HEK293 (cell line): Measurements from ENCODE around the gene MMP19.
A peak's percentile ranks its signal among the peaks of the same experiment; 100 is the strongest.

Experiments
- CTCF ChIA-PET: fragments of 350-600 bp; formaldehyde crosslinking; extraction: SDS; loops from one replicate; lab custom pipeline; 2021; ENCODE audit warnings: antibody characterized with exemption; lab: Yijun Ruan, JAX
- POLR2A ChIA-PET: fragments of 300-600 bp; formaldehyde crosslinking; extraction: SDS; loops from one replicate; lab custom pipeline; 2020; ENCODE audit warnings: antibody characterized with exemption, inconsistent platforms; lab: Yijun Ruan, JAX
- H3K27ac ChIP-seq: fragments of 200-500 bp; sonication (Bioruptor generic); 2 replicates; pipeline ENCODE4 v1.5.1; 2014; ENCODE audit warnings: low read depth, low read length, control low read depth, inconsistent platforms; ENCODE audit errors: extremely low read depth
- H3K36me3 ChIP-seq, 2 experiments: fragments of 200-500 bp in 1 of 2; sonication (Bioruptor generic) in 1 of 2; 1 replicate in 1 of 2; 2 replicates in 1 of 2; pipeline ENCODE4 v1.5.1; 2014 to 2017; ENCODE audit warnings: inconsistent platforms in 2 of 2, low read length in 2 of 2; ENCODE audit not compliant: control insufficient read depth in 2 of 2, insufficient read depth in 1 of 2
- H3K4me1 ChIP-seq: fragments of 200-500 bp; sonication (Bioruptor generic); 2 replicates; pipeline ENCODE4 v1.5.1; 2014; ENCODE audit warnings: mild to moderate bottlenecking, low read length, inconsistent platforms; ENCODE audit not compliant: control insufficient read depth, insufficient read depth
- H3K4me3 ChIP-seq: 2 replicates; pipeline ENCODE4 v1.5.1; 2011; ENCODE audit warnings: low read depth, mild to moderate bottlenecking, control low read depth, low read length, moderate library complexity
- H3K9me3 ChIP-seq: fragments of 200-500 bp; sonication (Bioruptor generic); 2 replicates; pipeline ENCODE4 v1.5.1; 2014; ENCODE audit warnings: low read depth, low read length, inconsistent platforms; ENCODE audit not compliant: control insufficient read depth, insufficient read depth
- HOXD13 ChIP-seq: sonication (generic); formaldehyde crosslinking; IDR thresholded peaks from 2 replicates; pipeline ENCODE4 v1.8.0; 2022; ENCODE audit warnings: missing genetic modification reagents, borderline replicate concordance
- IKZF3 ChIP-seq: fragments of 450-650 bp; IDR thresholded peaks from 2 replicates; pipeline ENCODE4 v1.5.0; 2018; ENCODE audit warnings: missing biosample characterization, mild to moderate bottlenecking, missing genetic modification characterization, moderate library complexity
- KLF9 ChIP-seq: fragments of 450-650 bp; formaldehyde crosslinking; IDR thresholded peaks from 2 replicates; pipeline ENCODE4 v1.5.1; 2016; ENCODE audit warnings: missing biosample characterization, missing genetic modification characterization, low read depth
- MYNN ChIP-seq: fragments of 450-650 bp; formaldehyde crosslinking; IDR thresholded peaks from 2 replicates; pipeline ENCODE4 v1.5.1; 2016; ENCODE audit warnings: missing biosample characterization, missing genetic modification characterization, borderline replicate concordance
- MZF1 ChIP-seq: fragments of 450-650 bp; formaldehyde crosslinking; IDR thresholded peaks from 2 replicates; pipeline ENCODE4 v1.5.1; 2017; ENCODE audit warnings: missing biosample characterization, missing genetic modification characterization, borderline replicate concordance
- ZBTB17 ChIP-seq: fragments of 450-650 bp; formaldehyde crosslinking; IDR thresholded peaks from 2 replicates; pipeline ENCODE4 v1.5.1; 2016; ENCODE audit warnings: missing biosample characterization, missing genetic modification characterization
- ZBTB20 ChIP-seq: fragments of 450-650 bp; formaldehyde crosslinking; IDR thresholded peaks from 2 replicates; pipeline ENCODE4 v1.5.1; 2016; ENCODE audit warnings: missing biosample characterization, missing genetic modification characterization
- ZIC2 ChIP-seq: fragments of 450-650 bp; formaldehyde crosslinking; IDR thresholded peaks from 2 replicates; pipeline ENCODE4 v1.5.1; 2016; ENCODE audit warnings: missing biosample characterization, missing genetic modification characterization
- ZNF112 ChIP-seq: fragments of 450-650 bp; formaldehyde crosslinking; IDR thresholded peaks from 2 replicates; pipeline ENCODE4 v1.5.0; 2017; ENCODE audit warnings: missing biosample characterization, missing genetic modification characterization
- ZNF16 ChIP-seq: fragments of 450-650 bp; formaldehyde crosslinking; IDR thresholded peaks from 2 replicates; pipeline ENCODE4 v1.5.1; 2016; ENCODE audit warnings: low read depth, missing biosample characterization, missing genetic modification characterization
- ZNF221 ChIP-seq: fragments of 450-650 bp; formaldehyde crosslinking; IDR thresholded peaks from 2 replicates; pipeline ENCODE4 v1.5.1; 2017; ENCODE audit warnings: missing biosample characterization, missing genetic modification characterization, borderline replicate concordance
- ZNF23 ChIP-seq: fragments of 450-650 bp; formaldehyde crosslinking; IDR thresholded peaks from 2 replicates; pipeline ENCODE4 v1.5.1; 2016; ENCODE audit warnings: missing biosample characterization, missing genetic modification characterization, borderline replicate concordance
- ZNF398 ChIP-seq: fragments of 450-650 bp; formaldehyde crosslinking; IDR thresholded peaks from 2 replicates; pipeline ENCODE4 v1.5.1; 2017; ENCODE audit warnings: missing biosample characterization, missing genetic modification characterization
- ZNF426 ChIP-seq: fragments of 450-650 bp; formaldehyde crosslinking; IDR thresholded peaks from 2 replicates; pipeline ENCODE4 v1.5.1; 2017; ENCODE audit warnings: missing biosample characterization, missing genetic modification characterization, mild to moderate bottlenecking, inconsistent platforms, moderate library complexity
- ZNF449 ChIP-seq: fragments of 450-650 bp; formaldehyde crosslinking; IDR thresholded peaks from 2 replicates; pipeline ENCODE4 v1.5.1; 2017; ENCODE audit warnings: missing biosample characterization, mild to moderate bottlenecking, missing genetic modification characterization, moderate library complexity
- ZNF473 ChIP-seq: fragments of 450-650 bp; formaldehyde crosslinking; IDR thresholded peaks from 2 replicates; pipeline ENCODE4 v1.5.1; 2017; ENCODE audit warnings: missing biosample characterization, missing genetic modification characterization
- ZNF529 ChIP-seq: fragments of 450-650 bp; formaldehyde crosslinking; IDR thresholded peaks from 2 replicates; pipeline ENCODE4 v1.5.1; 2017; ENCODE audit warnings: missing genetic modification characterization, missing biosample characterization; ENCODE audit not compliant: insufficient replicate concordance
- ZNF664 ChIP-seq: fragments of 450-650 bp; formaldehyde crosslinking; IDR thresholded peaks from 2 replicates; pipeline ENCODE4 v1.5.1; 2016; ENCODE audit warnings: missing biosample characterization, missing genetic modification characterization
- ZNF837 ChIP-seq: fragments of 450-650 bp; formaldehyde crosslinking; IDR thresholded peaks from 2 replicates; pipeline ENCODE4 v1.5.1; 2016; ENCODE audit warnings: missing biosample characterization, missing genetic modification characterization
- ZNF843 ChIP-seq: fragments of 450-650 bp; formaldehyde crosslinking; IDR thresholded peaks from 2 replicates; pipeline ENCODE4 v1.5.1; 2016; ENCODE audit warnings: missing biosample characterization, missing genetic modification characterization
- TF ChIP-seq, protein P1 (sequence below): fragments of 450-650 bp; formaldehyde crosslinking; IDR thresholded peaks from 2 replicates; pipeline ENCODE4 v1.5.1; 2016; ENCODE audit warnings: missing biosample characterization, missing genetic modification characterization
- TF ChIP-seq, protein P2 (sequence below): fragments of 450-650 bp; formaldehyde crosslinking; IDR thresholded peaks from 2 replicates; pipeline ENCODE4 v1.5.1; 2017; ENCODE audit warnings: missing biosample characterization, missing genetic modification characterization
- TF ChIP-seq, protein P3 (sequence below): IDR thresholded peaks from 2 replicates; pipeline ENCODE4 v1.6.1; 2011; ENCODE audit warnings: mild to moderate bottlenecking, low read depth, low read length, borderline replicate concordance

Gene MMP19

DNA sequence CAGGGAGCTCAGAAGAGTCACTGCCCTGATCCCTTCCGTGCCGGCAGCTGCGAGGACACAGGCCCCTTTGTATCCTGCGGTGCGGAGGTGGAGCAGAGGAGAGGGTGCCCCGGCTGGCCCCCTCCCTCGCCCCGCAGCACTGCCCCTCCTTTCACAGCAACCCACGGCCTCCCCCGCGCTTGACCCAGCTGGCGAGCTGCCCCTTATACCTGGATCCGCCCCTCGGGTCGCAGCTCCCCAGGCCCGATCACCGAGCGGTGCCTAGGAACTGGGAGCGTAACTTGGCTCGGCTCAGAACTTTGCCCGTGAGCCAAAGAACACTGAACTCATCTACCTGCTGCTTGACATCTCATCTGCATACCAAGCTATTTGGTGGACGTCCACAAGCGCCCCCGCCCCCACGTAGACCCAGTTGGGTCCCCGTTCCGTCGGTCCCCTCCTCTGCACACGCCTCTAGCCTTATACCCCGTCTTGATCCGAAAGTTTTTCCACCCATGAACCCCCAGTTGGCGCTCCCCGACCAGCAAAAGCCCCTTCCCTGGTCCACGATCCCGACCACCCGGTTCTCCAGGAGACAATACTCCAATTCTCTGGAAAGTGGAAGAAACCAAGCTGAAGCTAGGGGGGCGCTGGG lies 12.7 kb downstream of the MMP19 start (continued):
- TF ChIP-seq ZIC2 (tag by site-specific recombination) (peak; percentile 87), HOXD13 (CRISPR knock-in tag) (no peak), ZBTB20 (tag by site-specific recombination) (peak; percentile 12; the same call in 1 of the 2 replicates), MZF1 (tag by site-specific recombination) (no peak)

DNA sequence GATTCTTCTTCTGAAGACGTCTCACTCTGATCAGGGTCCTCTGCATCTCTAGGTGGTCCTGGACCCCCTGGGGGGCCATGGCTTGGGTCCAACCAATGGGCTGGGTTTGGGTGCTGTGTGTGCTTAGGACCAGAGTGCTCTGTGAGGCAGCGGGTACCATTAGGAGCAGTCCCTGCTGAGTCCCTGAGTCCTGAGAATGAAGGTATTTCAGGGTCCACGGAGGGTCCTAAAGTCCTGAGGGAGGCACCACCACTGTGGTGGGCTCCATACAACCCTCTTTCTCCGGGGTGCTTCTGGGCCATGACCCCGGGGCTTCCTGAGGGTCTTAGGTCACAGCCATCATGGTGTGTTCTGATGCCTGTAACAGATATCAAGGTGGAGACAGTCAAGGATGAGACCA lies 14.4 kb downstream of the MMP19 start:
- H3K4me3 ChIP-seq: no peak overlapping the region
- TF ChIP-seq ZNF112 (tag by site-specific recombination) (no peak), ZIC2 (tag by site-specific recombination) (no peak)
- TF ChIP-seq, protein P1, sequence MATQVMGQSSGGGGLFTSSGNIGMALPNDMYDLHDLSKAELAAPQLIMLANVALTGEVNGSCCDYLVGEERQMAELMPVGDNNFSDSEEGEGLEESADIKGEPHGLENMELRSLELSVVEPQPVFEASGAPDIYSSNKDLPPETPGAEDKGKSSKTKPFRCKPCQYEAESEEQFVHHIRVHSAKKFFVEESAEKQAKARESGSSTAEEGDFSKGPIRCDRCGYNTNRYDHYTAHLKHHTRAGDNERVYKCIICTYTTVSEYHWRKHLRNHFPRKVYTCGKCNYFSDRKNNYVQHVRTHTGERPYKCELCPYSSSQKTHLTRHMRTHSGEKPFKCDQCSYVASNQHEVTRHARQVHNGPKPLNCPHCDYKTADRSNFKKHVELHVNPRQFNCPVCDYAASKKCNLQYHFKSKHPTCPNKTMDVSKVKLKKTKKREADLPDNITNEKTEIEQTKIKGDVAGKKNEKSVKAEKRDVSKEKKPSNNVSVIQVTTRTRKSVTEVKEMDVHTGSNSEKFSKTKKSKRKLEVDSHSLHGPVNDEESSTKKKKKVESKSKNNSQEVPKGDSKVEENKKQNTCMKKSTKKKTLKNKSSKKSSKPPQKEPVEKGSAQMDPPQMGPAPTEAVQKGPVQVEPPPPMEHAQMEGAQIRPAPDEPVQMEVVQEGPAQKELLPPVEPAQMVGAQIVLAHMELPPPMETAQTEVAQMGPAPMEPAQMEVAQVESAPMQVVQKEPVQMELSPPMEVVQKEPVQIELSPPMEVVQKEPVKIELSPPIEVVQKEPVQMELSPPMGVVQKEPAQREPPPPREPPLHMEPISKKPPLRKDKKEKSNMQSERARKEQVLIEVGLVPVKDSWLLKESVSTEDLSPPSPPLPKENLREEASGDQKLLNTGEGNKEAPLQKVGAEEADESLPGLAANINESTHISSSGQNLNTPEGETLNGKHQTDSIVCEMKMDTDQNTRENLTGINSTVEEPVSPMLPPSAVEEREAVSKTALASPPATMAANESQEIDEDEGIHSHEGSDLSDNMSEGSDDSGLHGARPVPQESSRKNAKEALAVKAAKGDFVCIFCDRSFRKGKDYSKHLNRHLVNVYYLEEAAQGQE (tag by site-specific recombination): no peak
- peak overlapping the region; percentile 12; the same call in 1 of the 2 replicates for H3K27ac ChIP-seq
- peaks cover 12% of the 10 kb centered on the region for H3K4me1 ChIP-seq
- ChIA-PET POLR2A (interaction anchor here (1.4 to 3.2 kb wide), 4 partner anchors 10 to 99 kb away, joined by 3 to 170 read pairs (median 22); partner anchors contain the start of genes ORMDL2, PYM1 and SARNP), CTCF (no interaction called here)
- H3K36me3 ChIP-seq: peaks cover 4 to 28% of the 10 kb centered on the region in 2 experiments; a peak in 2 of 3 replicates
- no peaks in the 10 kb centered on the region for H3K9me3 ChIP-seq

DNA sequence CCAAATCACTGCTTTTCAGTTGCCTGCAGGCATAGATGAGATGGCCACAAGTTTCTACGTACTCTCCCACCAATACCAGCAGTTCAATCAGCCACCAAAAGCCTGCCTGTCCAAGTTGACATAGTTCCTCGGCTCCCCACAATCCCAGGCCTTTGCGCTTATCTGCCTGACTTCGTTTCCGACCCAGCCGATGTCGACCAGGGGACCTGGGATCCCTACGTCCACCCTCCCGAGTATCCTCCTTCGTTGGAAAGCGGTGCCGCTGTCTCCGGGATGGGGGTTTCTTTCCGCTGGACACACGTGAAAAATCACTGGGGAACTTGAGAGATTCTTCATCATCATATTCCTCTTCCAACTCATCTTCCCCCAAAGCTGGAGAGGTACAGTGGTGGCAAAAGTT lies 14.9 kb downstream of the MMP19 start:
- peaks cover 12% of the 10 kb centered on the region for H3K4me1 ChIP-seq
- no peaks in the 10 kb centered on the region for H3K9me3 ChIP-seq
- H3K4me3 ChIP-seq: no peak overlapping the region
- ChIA-PET POLR2A (interaction anchor here (2.1 kb wide), 1 partner anchor 10 kb away, joined by 23 read pairs; the partner anchor contains the start of genes ORMDL2 and SARNP), CTCF (no interaction called here)
- peaks cover 6 to 33% of the 10 kb centered on the region in 2 experiments for H3K36me3 ChIP-seq
- H3K27ac ChIP-seq: peak overlapping the region; percentile 12; the same call in 1 of the 2 replicates
- TF ChIP-seq ZNF473 (no peak), ZNF221 (tag by site-specific recombination) (no peak), ZNF398 (tag by site-specific recombination) (no peak), KLF9 (tag by site-specific recombination) (no peak), ZNF449 (tag by site-specific recombination) (no peak), ZNF23 (tag by site-specific recombination) (no peak), IKZF3 (tag by site-specific recombination) (no peak), ZNF837 (tag by site-specific recombination) (no peak), ZNF664 (tag by site-specific recombination) (no peak), ZNF426 (tag by site-specific recombination) (no peak), ZBTB17 (tag by site-specific recombination) (no peak), ZNF16 (no peak), MYNN (tag by site-specific recombination) (no peak), ZNF529 (tag by site-specific recombination) (no peak), ZNF843 (tag by site-specific recombination) (no peak)
- TF ChIP-seq, protein P2, sequence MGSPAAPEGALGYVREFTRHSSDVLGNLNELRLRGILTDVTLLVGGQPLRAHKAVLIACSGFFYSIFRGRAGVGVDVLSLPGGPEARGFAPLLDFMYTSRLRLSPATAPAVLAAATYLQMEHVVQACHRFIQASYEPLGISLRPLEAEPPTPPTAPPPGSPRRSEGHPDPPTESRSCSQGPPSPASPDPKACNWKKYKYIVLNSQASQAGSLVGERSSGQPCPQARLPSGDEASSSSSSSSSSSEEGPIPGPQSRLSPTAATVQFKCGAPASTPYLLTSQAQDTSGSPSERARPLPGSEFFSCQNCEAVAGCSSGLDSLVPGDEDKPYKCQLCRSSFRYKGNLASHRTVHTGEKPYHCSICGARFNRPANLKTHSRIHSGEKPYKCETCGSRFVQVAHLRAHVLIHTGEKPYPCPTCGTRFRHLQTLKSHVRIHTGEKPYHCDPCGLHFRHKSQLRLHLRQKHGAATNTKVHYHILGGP (tag by site-specific recombination): no peak
- TF ChIP-seq, protein P3, sequence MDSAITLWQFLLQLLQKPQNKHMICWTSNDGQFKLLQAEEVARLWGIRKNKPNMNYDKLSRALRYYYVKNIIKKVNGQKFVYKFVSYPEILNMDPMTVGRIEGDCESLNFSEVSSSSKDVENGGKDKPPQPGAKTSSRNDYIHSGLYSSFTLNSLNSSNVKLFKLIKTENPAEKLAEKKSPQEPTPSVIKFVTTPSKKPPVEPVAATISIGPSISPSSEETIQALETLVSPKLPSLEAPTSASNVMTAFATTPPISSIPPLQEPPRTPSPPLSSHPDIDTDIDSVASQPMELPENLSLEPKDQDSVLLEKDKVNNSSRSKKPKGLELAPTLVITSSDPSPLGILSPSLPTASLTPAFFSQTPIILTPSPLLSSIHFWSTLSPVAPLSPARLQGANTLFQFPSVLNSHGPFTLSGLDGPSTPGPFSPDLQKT: no peak
